K562 (cell line): ENCODE results near the gene ARHGDIA. TPM values are rescaled to one million over a fixed set of nuclear protein-coding genes. Genes with fewer than 3 reads are reported as not detected.

Source experiments
- ATAC-seq: fragments of 200-7000 bp; cut with Tn5 transposase; 3 replicates; pipeline ENCODE4 v1.9.1; 2020; ENCODE audit warnings: moderate library complexity
- BruUV-seq: library from RNA; stranded (reverse); fragments of 400-500 nt; replicated peaks from 2 replicates; lab custom pipeline; 2021; lab: Mats Ljungman, UMichigan
- CTCF ChIA-PET: fragments of 300-600 bp; formaldehyde crosslinking; extraction: SDS; loops from one replicate; lab custom pipeline; 2021; ENCODE audit warnings: low intra/inter-chr PET ratio; lab: Yijun Ruan, JAX
- POLR2A ChIA-PET: fragments of 300-600, 350-650 bp; sonication (Branson Sonifier 250); formaldehyde crosslinking; extraction: SDS; loops from one replicate; lab custom pipeline; 2021; ENCODE audit warnings: antibody characterized with exemption, inconsistent platforms; lab: Yijun Ruan, JAX
- DNase-seq, 4 experiments: peaks; one replicate each; pipeline versions ENCODE4 v3.0.0 to v3.0.0-alpha.2; 2011 to 2018; ENCODE audit warnings: low spot score in 3 of 4, mixed read lengths in 3 of 4; ENCODE audit errors: extremely low read depth in 1 of 4
- FAIRE-seq: peaks from 2 replicates; lab custom pipeline; 2011; peaks lifted over from hg19 to GRCh38; lab: Jason Lieb, UNC
- H2AFZ ChIP-seq: 2 replicates; pipeline ENCODE4 v1.6.0; 2011; ENCODE audit warnings: low read depth, low read length, control low read depth, inconsistent platforms
- H3K27ac ChIP-seq: fragments of 200-600 bp; 3 replicates; pipeline ENCODE4 v1.8.0; 2011; ENCODE audit warnings: low read depth, mild to moderate bottlenecking, control low read depth, inconsistent platforms, low read length, moderate library complexity, mixed read lengths; ENCODE audit errors: extremely low read depth
- H3K27me3 ChIP-seq, 2 experiments: fragments of 300-600 bp in 1 of 2; 2 replicates in 1 of 2; 3 replicates in 1 of 2; pipeline versions ENCODE4 v1.6.0 to v1.8.0; 2011; ENCODE audit warnings: inconsistent platforms in 2 of 2, low read length in 2 of 2, mild to moderate bottlenecking in 1 of 2, mixed read lengths in 1 of 2, moderate library complexity in 1 of 2; ENCODE audit not compliant: control insufficient read depth in 2 of 2, insufficient read depth in 2 of 2
- H3K36me3 ChIP-seq: fragments of 300-600 bp; 3 replicates; pipeline ENCODE4 v1.8.0; 2011; ENCODE audit warnings: mild to moderate bottlenecking, low read length, inconsistent platforms; ENCODE audit not compliant: control insufficient read depth, insufficient read depth
- H3K4me1 ChIP-seq, 2 experiments: fragments of 200-600 bp in 1 of 2; replicated peaks in 1 of 2; 2 replicates in 1 of 2; 3 replicates in 1 of 2; pipeline versions ENCODE4 v1.5.1 to v1.8.0; 2011; ENCODE audit warnings: inconsistent platforms in 2 of 2, low read length in 2 of 2, mild to moderate bottlenecking in 1 of 2, mixed read lengths in 1 of 2, moderate library complexity in 1 of 2; ENCODE audit not compliant: control insufficient read depth in 2 of 2, insufficient read depth in 2 of 2
- H3K4me2 ChIP-seq: 2 replicates; pipeline ENCODE4 v1.6.1; 2011; ENCODE audit warnings: low read length, control low read depth, inconsistent platforms, mixed read lengths; ENCODE audit not compliant: insufficient read depth
- H3K4me3 ChIP-seq: fragments of 200-600 bp; sonication (generic), shearing (Covaris generic); 2 replicates; pipeline ENCODE4 v1.5.1; 2016; ENCODE audit warnings: control low read depth, inconsistent platforms
- H3K79me2 ChIP-seq: fragments of 200-600 bp; 3 replicates; pipeline ENCODE4 v1.8.0; 2011; ENCODE audit warnings: low read length, inconsistent platforms; ENCODE audit not compliant: control insufficient read depth, insufficient read depth
- H3K9ac ChIP-seq, 2 experiments: 2 replicates each; pipeline versions ENCODE4 v1.6.0 to v1.6.1; 2011; ENCODE audit warnings: low read depth in 2 of 2, low read length in 2 of 2, control low read depth in 1 of 2, inconsistent platforms in 1 of 2, mild to moderate bottlenecking in 1 of 2, mixed read lengths in 1 of 2; ENCODE audit not compliant: insufficient read depth in 1 of 2
- H3K9me1 ChIP-seq: one replicate; pipeline ENCODE4 v1.6.0; 2011; ENCODE audit warnings: inconsistent platforms, mild to moderate bottlenecking, low read length, moderate library complexity; ENCODE audit not compliant: control insufficient read depth, insufficient read depth
- H3K9me3 ChIP-seq: replicated peaks from 2 replicates; pipeline ENCODE4 v1.5.1; 2011; ENCODE audit warnings: low read depth, low read length, inconsistent platforms; ENCODE audit not compliant: control insufficient read depth, insufficient read depth
- H4K20me1 ChIP-seq: replicated peaks from 2 replicates; pipeline ENCODE4 v1.6.1; 2011; ENCODE audit warnings: low read length, inconsistent platforms, mixed read lengths; ENCODE audit not compliant: control insufficient read depth, insufficient read depth
- NFIC ChIP-seq: fragments of 450-650 bp; IDR thresholded peaks from 2 replicates; pipeline ENCODE4 v1.6.1; 2017; ENCODE audit warnings: mild to moderate bottlenecking, inconsistent platforms
- POLR2G ChIP-seq: fragments of 200-400 bp; formaldehyde crosslinking; IDR thresholded peaks from 2 replicates; pipeline ENCODE4 v1.6.1; 2017; ENCODE audit warnings: low read depth, mild to moderate bottlenecking, antibody characterized with exemption, low read length, moderate library complexity
- RBFOX2 ChIP-seq: fragments of 200-400 bp; formaldehyde crosslinking; IDR thresholded peaks from 2 replicates; pipeline ENCODE4 v1.6.1; 2017; ENCODE audit warnings: low read depth, mild to moderate bottlenecking, low read length, moderate library complexity
- SMAD1 ChIP-seq: fragments of 150-350 bp; IDR thresholded peaks from 2 replicates; pipeline ENCODE4 v1.6.1; 2014; ENCODE audit warnings: low read length, low read depth; ENCODE audit not compliant: partially characterized antibody
- ZC3H4 ChIP-seq: sonication (generic); formaldehyde crosslinking; IDR thresholded peaks from 2 replicates; pipeline ENCODE4 v1.9.0; 2021; ENCODE audit warnings: missing genetic modification reagents, borderline replicate concordance
- ZFX ChIP-seq: sonication (generic); formaldehyde crosslinking; IDR thresholded peaks from 2 replicates; pipeline ENCODE4 v1.8.0; 2022; ENCODE audit warnings: mild to moderate bottlenecking, missing genetic modification reagents, moderate library complexity
- WGBS: fragments of 100-300 bp; shearing (Covaris generic); methylation state at CpG from one replicate; pipeline ENCODE4 v1.1.6; 2016; ENCODE audit warnings: low coverage, mixed read lengths; ENCODE audit not compliant: insufficient coverage; ENCODE audit errors: missing lambda C conversion rate; 5-methylcytosine and 5-hydroxymethylcytosine counted together
- in situ Hi-C: fragments of 300-500 bp; cut with MboI; formaldehyde crosslinking; loops from 4 replicates; pipeline ENCODE4 v1.15.0; 2018; ENCODE audit warnings: inconsistent platforms, mixed read lengths
- intact Hi-C: fragments of 100-400 bp; cut with micrococcal nuclease; formaldehyde crosslinking; loops from 2 replicates; pipeline ENCODE4 v1.14.2; 2022
- polyA plus RNA-seq, 8 experiments: library from polyadenylated mRNA; depleted of rRNA in 4 of 8; stranded (reverse) in 5 of 8; unstranded in 3 of 8; fragments of >200 nt; fragmentation: Nextera tagmentation in 2 of 8; fragmentation: Illumina TruSeq in 1 of 8; extraction: Ambion mirVana in 2 of 8; extraction: Trizol in 1 of 8; gene quantifications; 2 replicates each; pipeline versions ENCODE4 v1.2.1 to v1.2.3, GENCODE V29; 2011 to 2014; ENCODE audit warnings: inconsistent platforms in 1 of 8, missing spikeins in 1 of 8
- total RNA-seq, 7 experiments: library from RNA; depleted of rRNA in 6 of 7; stranded (reverse); fragments of >200 nt in 6 of 7; fragmentation: Illumina TruSeq in 2 of 7; extraction: Trizol in 2 of 7; gene quantifications; 2 replicates each; pipeline versions ENCODE4 v1.2.1 to v1.2.3, GENCODE V29; 2011 to 2021; ENCODE audit warnings: low replicate concordance in 1 of 7

Gene ARHGDIA
- total and polyA plus RNA-seq, 9 of the 15 experiments (the other 6 are each of a cell fraction or from before 2014, with no cell fraction given), result 9.6 to 340 (median 97.6) TPM

DNA sequence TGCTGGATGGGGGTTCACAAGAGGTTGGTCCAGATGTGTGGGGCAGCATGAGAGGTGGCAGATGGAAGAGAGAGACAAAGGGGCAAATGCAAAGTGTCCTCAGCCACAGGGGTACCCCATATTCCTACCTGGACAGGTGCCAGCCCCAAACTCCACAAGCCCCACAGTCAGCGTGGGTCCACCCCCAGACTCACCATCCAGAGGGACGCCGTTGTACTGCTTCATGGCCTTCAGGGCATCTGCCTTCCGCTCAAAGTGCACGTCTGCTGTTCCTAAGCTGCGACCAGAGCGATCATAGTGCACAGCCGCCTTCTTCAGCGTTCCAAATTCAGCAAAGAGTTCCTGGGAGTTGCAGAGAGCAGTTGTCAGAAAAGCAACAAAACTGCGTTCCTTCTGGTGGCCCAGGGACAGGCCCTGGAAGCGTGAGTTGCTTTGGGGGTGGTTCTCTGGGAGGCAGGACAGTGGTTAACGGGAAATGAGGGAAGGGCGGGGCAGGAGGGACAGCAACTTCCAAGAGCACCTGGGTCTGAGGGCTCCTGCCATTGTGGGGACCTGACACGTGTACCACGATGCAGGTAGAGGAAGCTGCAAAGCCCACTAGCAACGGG is 18.0 kb upstream of the ARHGDIA start:
- CTCF ChIA-PET, result no interaction called here
- Histone ChIP-seq H3K36me3 (peaks cover 74% of the 10 kb centered on the region), H3K4me2 (0 out of 2 replicates have a peak overlapping the region, but pooled peaks have one; percentile 91), H3K27me3 (no peaks in the 10 kb centered on the region)
- intact Hi-C loops, result no loop called here
- WGBS, result 95% methylated on average over 16 of the region's 16 CpGs
- TF ChIP-seq RBFOX2 (peak; percentile 65), NFIC (peak; percentile 43), ZFX (CRISPR knock-in tag) (peak; percentile 19; the same call in 1 of the 2 replicates), ZC3H4 (peak; percentile 77; the same call in 1 of the 2 replicates), SMAD1 (no peak), POLR2G (0 out of 2 replicates have a peak, but pooled peaks have one; percentile 14)
- TF ChIP-seq, all 486 proteins: peak for 5
- Histone ChIP-seq H3K9me3 (no peaks in the 10 kb centered on the region), H3K79me2 (peaks cover 78% of the 10 kb centered on the region), H3K9me1 (peaks cover 5% of the 10 kb centered on the region), H4K20me1 (0 out of 2 replicates have a peak, but pooled peaks cover 4% of the 10 kb centered on the region), H3K4me1 (peaks cover 12 to 49% of the 10 kb centered on the region in 2 experiments; a peak in 4 of 5 replicates), H3K27ac (peak overlapping the region; percentile 97; the same call in 1 of the 3 replicates), H3K9ac (peak overlapping the region; percentile 89 to 96; a peak in 3 of 4 replicates), H3K4me3 (no peak overlapping the region), H2AFZ (no peak overlapping the region)
- DNase-seq, result peak in 1 of 4 experiments; percentile 10
- in situ Hi-C loops, result no loop called here
- FAIRE-seq, result no peak
- no TSS peak for BruUV-seq
- POLR2A ChIA-PET, result interaction anchor here (0.7 to 10.5 kb wide), 5 partner anchors 14 to 186 kb away, joined by 3 to 85 read pairs (median 3); partner anchors contain the start of gene MRPL12
- ATAC-seq, result no peak
